Neural cell (in vitro differentiated cells): ENCODE measurements around the gene CHCHD3.

Source experiments
- EP300 ChIP-seq: fragments of 450-650 bp; conservative IDR thresholded peaks from 2 replicates; pipeline ENCODE4 v1.6.1; 2014; ENCODE audit warnings: antibody characterized with exemption, mild to moderate bottlenecking, moderate library complexity; ENCODE audit not compliant: poor library complexity, severe bottlenecking
- EZH2 ChIP-seq: fragments of 200-600, 300-800 bp; shearing (Covaris generic), sonication (generic); IDR thresholded peaks from 2 replicates; pipeline ENCODE4 v1.6.1; 2014; ENCODE audit warnings: antibody characterized with exemption, low read length, borderline replicate concordance, mild to moderate bottlenecking; ENCODE audit not compliant: insufficient read depth, poor library complexity, severe bottlenecking
- RAD21 ChIP-seq: fragments of 450-650 bp; conservative IDR thresholded peaks from 2 replicates; pipeline ENCODE4 v1.6.1; 2014; ENCODE audit warnings: antibody characterized with exemption, mild to moderate bottlenecking, moderate library complexity
- TF ChIP-seq, protein P1 (sequence below): fragments of 450-650 bp; IDR thresholded peaks from 2 replicates; pipeline ENCODE4 v1.5.1; 2014; ENCODE audit warnings: antibody characterized with exemption, mild to moderate bottlenecking, moderate library complexity; ENCODE audit not compliant: poor library complexity, severe bottlenecking
- TF ChIP-seq, protein P2 (sequence below): IDR thresholded peaks from 2 replicates; pipeline ENCODE4 v1.6.1; 2012; ENCODE audit warnings: borderline replicate concordance

- TF ChIP-seq, protein P1, sequence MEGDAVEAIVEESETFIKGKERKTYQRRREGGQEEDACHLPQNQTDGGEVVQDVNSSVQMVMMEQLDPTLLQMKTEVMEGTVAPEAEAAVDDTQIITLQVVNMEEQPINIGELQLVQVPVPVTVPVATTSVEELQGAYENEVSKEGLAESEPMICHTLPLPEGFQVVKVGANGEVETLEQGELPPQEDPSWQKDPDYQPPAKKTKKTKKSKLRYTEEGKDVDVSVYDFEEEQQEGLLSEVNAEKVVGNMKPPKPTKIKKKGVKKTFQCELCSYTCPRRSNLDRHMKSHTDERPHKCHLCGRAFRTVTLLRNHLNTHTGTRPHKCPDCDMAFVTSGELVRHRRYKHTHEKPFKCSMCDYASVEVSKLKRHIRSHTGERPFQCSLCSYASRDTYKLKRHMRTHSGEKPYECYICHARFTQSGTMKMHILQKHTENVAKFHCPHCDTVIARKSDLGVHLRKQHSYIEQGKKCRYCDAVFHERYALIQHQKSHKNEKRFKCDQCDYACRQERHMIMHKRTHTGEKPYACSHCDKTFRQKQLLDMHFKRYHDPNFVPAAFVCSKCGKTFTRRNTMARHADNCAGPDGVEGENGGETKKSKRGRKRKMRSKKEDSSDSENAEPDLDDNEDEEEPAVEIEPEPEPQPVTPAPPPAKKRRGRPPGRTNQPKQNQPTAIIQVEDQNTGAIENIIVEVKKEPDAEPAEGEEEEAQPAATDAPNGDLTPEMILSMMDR, result no peak
- TF ChIP-seq, protein P2, sequence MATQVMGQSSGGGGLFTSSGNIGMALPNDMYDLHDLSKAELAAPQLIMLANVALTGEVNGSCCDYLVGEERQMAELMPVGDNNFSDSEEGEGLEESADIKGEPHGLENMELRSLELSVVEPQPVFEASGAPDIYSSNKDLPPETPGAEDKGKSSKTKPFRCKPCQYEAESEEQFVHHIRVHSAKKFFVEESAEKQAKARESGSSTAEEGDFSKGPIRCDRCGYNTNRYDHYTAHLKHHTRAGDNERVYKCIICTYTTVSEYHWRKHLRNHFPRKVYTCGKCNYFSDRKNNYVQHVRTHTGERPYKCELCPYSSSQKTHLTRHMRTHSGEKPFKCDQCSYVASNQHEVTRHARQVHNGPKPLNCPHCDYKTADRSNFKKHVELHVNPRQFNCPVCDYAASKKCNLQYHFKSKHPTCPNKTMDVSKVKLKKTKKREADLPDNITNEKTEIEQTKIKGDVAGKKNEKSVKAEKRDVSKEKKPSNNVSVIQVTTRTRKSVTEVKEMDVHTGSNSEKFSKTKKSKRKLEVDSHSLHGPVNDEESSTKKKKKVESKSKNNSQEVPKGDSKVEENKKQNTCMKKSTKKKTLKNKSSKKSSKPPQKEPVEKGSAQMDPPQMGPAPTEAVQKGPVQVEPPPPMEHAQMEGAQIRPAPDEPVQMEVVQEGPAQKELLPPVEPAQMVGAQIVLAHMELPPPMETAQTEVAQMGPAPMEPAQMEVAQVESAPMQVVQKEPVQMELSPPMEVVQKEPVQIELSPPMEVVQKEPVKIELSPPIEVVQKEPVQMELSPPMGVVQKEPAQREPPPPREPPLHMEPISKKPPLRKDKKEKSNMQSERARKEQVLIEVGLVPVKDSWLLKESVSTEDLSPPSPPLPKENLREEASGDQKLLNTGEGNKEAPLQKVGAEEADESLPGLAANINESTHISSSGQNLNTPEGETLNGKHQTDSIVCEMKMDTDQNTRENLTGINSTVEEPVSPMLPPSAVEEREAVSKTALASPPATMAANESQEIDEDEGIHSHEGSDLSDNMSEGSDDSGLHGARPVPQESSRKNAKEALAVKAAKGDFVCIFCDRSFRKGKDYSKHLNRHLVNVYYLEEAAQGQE, result no peak
- TF ChIP-seq RAD21 (no peak), EP300 (no peak), EZH2 (no peak)
Observed at GRCh38 chr7:132779164-132779563, 302.7 kb downstream of the CHCHD3 start.
